HepG2 (cell line): ENCODE measurements around the gene C1QTNF9. TPM values are rescaled to one million over a fixed set of nuclear protein-coding genes. Genes with fewer than 3 reads are reported as not detected.
A peak's percentile ranks its signal among the peaks of the same experiment; 100 is the strongest.

Experiments
- ATAC-seq: fragments of 200-7000 bp; cut with Tn5 transposase; 3 replicates; pipeline ENCODE4 v1.9.1; 2020; ENCODE audit warnings: mild to moderate bottlenecking, moderate library complexity
- BruUV-seq: library from RNA; stranded (reverse); fragments of 400-500 nt; replicated peaks from 2 replicates; lab custom pipeline; 2021; lab: Mats Ljungman, UMichigan
- CTCF ChIA-PET: fragments of 300-600 bp; formaldehyde crosslinking; extraction: SDS; loops from one replicate; lab custom pipeline; 2021; ENCODE audit warnings: low total read pairs, inconsistent platforms, low intra/inter-chr PET ratio; lab: Yijun Ruan, JAX
- POLR2A ChIA-PET: fragments of 350-600 bp; sonication (Branson Sonifier 250); formaldehyde crosslinking; loops from one replicate; lab custom pipeline; 2020; ENCODE audit warnings: antibody characterized with exemption, inconsistent platforms; lab: Yijun Ruan, JAX
- DNase-seq: peaks from one replicate; pipeline ENCODE4 v3.0.0-alpha.2; 2015; ENCODE audit warnings: low spot score
- FAIRE-seq: peaks from 3 replicates; lab custom pipeline; 2011; peaks lifted over from hg19 to GRCh38; lab: Jason Lieb, UNC
- H2AFZ ChIP-seq: one replicate; pipeline ENCODE4 v1.6.1; 2011; ENCODE audit warnings: low read length, inconsistent platforms
- H3K27ac ChIP-seq: fragments of 300-600 bp; 3 replicates; pipeline ENCODE4 v1.8.0; 2011; ENCODE audit warnings: mixed run types, mild to moderate bottlenecking, mixed read lengths, low read length, inconsistent platforms; ENCODE audit not compliant: insufficient read depth; ENCODE audit errors: extremely low read length
- H3K27me3 ChIP-seq, 2 experiments: fragments of 200-600 bp in 1 of 2; 2 replicates in 1 of 2; 3 replicates in 1 of 2; pipeline versions ENCODE4 v1.6.0 to v1.8.0; 2011; ENCODE audit warnings: low read length in 2 of 2, mild to moderate bottlenecking in 2 of 2, moderate library complexity in 2 of 2, inconsistent platforms in 1 of 2; ENCODE audit not compliant: insufficient read depth in 2 of 2, control insufficient read depth in 1 of 2
- H3K36me3 ChIP-seq, 2 experiments: fragments of 200-600 bp in 1 of 2; replicated peaks in 1 of 2; 2 replicates in 1 of 2; 3 replicates in 1 of 2; pipeline versions ENCODE4 v1.5.1 to v1.8.0; 2011; ENCODE audit warnings: low read length in 2 of 2, inconsistent platforms in 1 of 2; ENCODE audit not compliant: insufficient read depth in 2 of 2, control insufficient read depth in 1 of 2
- H3K4me1 ChIP-seq: 2 replicates; pipeline ENCODE4 v1.5.1; 2012; ENCODE audit warnings: low read length, inconsistent platforms; ENCODE audit not compliant: insufficient read depth
- H3K4me2 ChIP-seq: 2 replicates; pipeline ENCODE4 v1.6.0; 2011; ENCODE audit warnings: low read depth, low read length, inconsistent platforms
- H3K4me3 ChIP-seq, 3 experiments: fragments of 200-600 bp in 1 of 3; sonication (generic), shearing (Covaris generic) in 1 of 3; replicated peaks in 1 of 3; 2 replicates each; pipeline ENCODE4 v1.5.1; 2011 to 2016; ENCODE audit warnings: low read length in 3 of 3, inconsistent platforms in 2 of 3, low read depth in 2 of 3, mild to moderate bottlenecking in 2 of 3, control low read depth in 1 of 3, mixed read lengths in 1 of 3; ENCODE audit not compliant: insufficient read depth in 1 of 3
- H3K79me2 ChIP-seq: one replicate; pipeline ENCODE4 v1.6.1; 2011; ENCODE audit warnings: low read length, inconsistent platforms; ENCODE audit not compliant: insufficient read depth
- H3K9ac ChIP-seq: 2 replicates; pipeline ENCODE4 v1.6.0; 2011; ENCODE audit warnings: mild to moderate bottlenecking, low read depth, low read length, inconsistent platforms; ENCODE audit not compliant: insufficient read depth
- H3K9me3 ChIP-seq: 2 replicates; pipeline ENCODE4 v1.5.1; 2012; ENCODE audit warnings: mild to moderate bottlenecking, low read length
- H4K20me1 ChIP-seq: 2 replicates; pipeline ENCODE4 v1.6.0; 2011; ENCODE audit warnings: inconsistent platforms, mild to moderate bottlenecking, low read length, moderate library complexity; ENCODE audit not compliant: insufficient read depth
- EZH2 ChIP-seq: conservative IDR thresholded peaks from 2 replicates; pipeline ENCODE4 v1.6.1; 2012; ENCODE audit warnings: mild to moderate bottlenecking, low read depth, low read length, moderate library complexity
- JUNB ChIP-seq: sonication (generic); formaldehyde crosslinking; IDR thresholded peaks from 2 replicates; pipeline ENCODE4 v1.8.0; 2022; ENCODE audit warnings: missing genetic modification reagents, mild to moderate bottlenecking, borderline replicate concordance
- MAFK ChIP-seq, 2 experiments: IDR thresholded peaks in 1 of 2; conservative IDR thresholded peaks in 1 of 2; 2 replicates each; pipeline ENCODE4 v1.6.1; 2011; ENCODE audit warnings: improper control_type of control experiment in 2 of 2, low read length in 2 of 2
- POLR2G ChIP-seq: fragments of 200-400 bp; formaldehyde crosslinking; IDR thresholded peaks from 2 replicates; pipeline ENCODE4 v1.6.1; 2018; ENCODE audit warnings: mild to moderate bottlenecking, low read depth, low read length, moderate library complexity
- ZFP62 ChIP-seq: sonication (generic); formaldehyde crosslinking; IDR thresholded peaks from 2 replicates; pipeline ENCODE4 v1.4.0; 2020; ENCODE audit warnings: missing genetic modification reagents
- ZNF703 ChIP-seq: sonication (generic); formaldehyde crosslinking; IDR thresholded peaks from 2 replicates; pipeline ENCODE4 v1.5.1; 2020; ENCODE audit warnings: missing genetic modification reagents, mild to moderate bottlenecking, moderate library complexity, borderline replicate concordance
- WGBS: methylation state at CpG from one replicate; pipeline ENCODE4 v1.1.6; 2017; ENCODE audit warnings: low lambda C conversion rate; 5-methylcytosine and 5-hydroxymethylcytosine counted together
- in situ Hi-C: cut with HindIII; loops from 2 replicates; pipeline ENCODE4 v1.10.0; 2017; ENCODE audit warnings: low pct_unique_long_range_greater_than_20kb; ENCODE audit not compliant: extremely low pct_ligation_motif_present
- intact Hi-C: fragments of 100-400 bp; cut with micrococcal nuclease; formaldehyde crosslinking; loops from one replicate; pipeline ENCODE4 v1.10.0; 2022; ENCODE audit not compliant: unreplicated experiment
- polyA plus RNA-seq, 8 experiments: library from polyadenylated mRNA; depleted of rRNA in 3 of 8; stranded (reverse) in 7 of 8; unstranded in 1 of 8; fragments of >200 nt; fragmentation: Illumina TruSeq in 4 of 8; extraction: Trizol in 4 of 8; gene quantifications; 2 replicates each; pipeline versions ENCODE4 v1.2.1 to v1.2.3, GENCODE V29; 2011 to 2016; ENCODE audit warnings: low read depth in 4 of 8, missing spikeins in 1 of 8, mixed read lengths in 1 of 8; ENCODE audit not compliant: insufficient read depth in 1 of 8
- total RNA-seq, 5 experiments: library from RNA; depleted of rRNA; stranded (reverse); fragments of >200 nt; fragmentation: Illumina TruSeq; extraction: Trizol; gene quantifications; 2 replicates each; pipeline ENCODE4 v1.2.3, GENCODE V29; 2016; ENCODE audit warnings: low read depth in 1 of 5
- TF ChIP-seq, protein P1 (sequence below): sonication (generic); formaldehyde crosslinking; IDR thresholded peaks from 2 replicates; pipeline ENCODE4 v1.4.0; 2020; ENCODE audit warnings: missing genetic modification reagents
- TF ChIP-seq, protein P2 (sequence below): IDR thresholded peaks from 2 replicates; pipeline ENCODE4 v1.6.1; 2016; ENCODE audit warnings: low read depth, borderline replicate concordance
- TF ChIP-seq, protein P3 (sequence below): sonication (generic); formaldehyde crosslinking; IDR thresholded peaks from 2 replicates; pipeline ENCODE4 v1.5.0; 2020; ENCODE audit warnings: missing genetic modification reagents, mild to moderate bottlenecking, borderline replicate concordance
- TF ChIP-seq, protein P4 (sequence below): sonication (generic); formaldehyde crosslinking; IDR thresholded peaks from 2 replicates; pipeline ENCODE4 v1.5.0; 2020; ENCODE audit warnings: missing genetic modification reagents, mild to moderate bottlenecking, borderline replicate concordance

C1QTNF9 gene
- total and polyA plus RNA-seq, 2 of the 13 experiments (the other 11 are each of a cell fraction or from before 2014, with no cell fraction given): not detected

DNA sequence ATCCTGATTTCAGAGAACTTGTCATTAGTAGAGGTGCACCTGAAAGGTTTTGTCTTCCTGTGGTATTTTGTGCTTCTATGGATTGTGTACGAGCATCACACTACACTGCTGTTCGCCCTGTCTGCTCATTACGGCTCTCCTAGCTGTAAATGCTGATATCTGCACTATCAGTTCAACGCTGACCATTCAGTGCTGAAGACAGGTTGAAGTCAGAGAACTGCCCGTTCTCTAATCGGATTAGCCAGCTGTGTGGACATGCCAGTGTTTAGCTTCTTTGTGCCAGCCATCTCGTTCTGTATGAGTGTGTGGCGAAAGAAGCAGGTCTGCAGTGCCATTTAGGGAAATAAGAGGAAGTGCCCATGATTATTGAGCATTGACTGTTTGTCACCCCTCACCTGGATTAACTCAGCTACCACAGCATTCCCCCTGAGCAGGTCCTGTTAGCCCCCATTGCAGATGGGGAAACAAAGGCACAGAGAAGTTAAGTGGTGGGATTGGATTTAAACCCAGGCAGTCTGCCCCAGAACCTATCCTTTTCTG is 21.6 kb upstream of the C1QTNF9 start:
- Histone ChIP-seq H3K79me2 (no peaks in the 10 kb centered on the region), H4K20me1 (0 out of 2 replicates have a peak, but pooled peaks cover 1% of the 10 kb centered on the region), H3K4me1 (no peaks in the 10 kb centered on the region), H3K9me3 (no peaks in the 10 kb centered on the region), H3K4me3 (no peak overlapping the region), H3K9ac (no peak overlapping the region), H2AFZ (no peak overlapping the region), H3K27me3 (no peaks in the 10 kb centered on the region), H3K4me2 (no peak overlapping the region), H3K27ac (no peak overlapping the region), H3K36me3 (peaks cover 31 to 72% of the 10 kb centered on the region in 2 experiments)
- CTCF ChIA-PET: no interaction called here
- POLR2A ChIA-PET: no interaction called here
- WGBS: 96% methylated on average over 8 of the region's 8 CpGs
- DNase-seq (no peak), FAIRE-seq (no peak), ATAC-seq (no peak)
- no TSS peak for BruUV-seq
- TF ChIP-seq, protein P1, sequence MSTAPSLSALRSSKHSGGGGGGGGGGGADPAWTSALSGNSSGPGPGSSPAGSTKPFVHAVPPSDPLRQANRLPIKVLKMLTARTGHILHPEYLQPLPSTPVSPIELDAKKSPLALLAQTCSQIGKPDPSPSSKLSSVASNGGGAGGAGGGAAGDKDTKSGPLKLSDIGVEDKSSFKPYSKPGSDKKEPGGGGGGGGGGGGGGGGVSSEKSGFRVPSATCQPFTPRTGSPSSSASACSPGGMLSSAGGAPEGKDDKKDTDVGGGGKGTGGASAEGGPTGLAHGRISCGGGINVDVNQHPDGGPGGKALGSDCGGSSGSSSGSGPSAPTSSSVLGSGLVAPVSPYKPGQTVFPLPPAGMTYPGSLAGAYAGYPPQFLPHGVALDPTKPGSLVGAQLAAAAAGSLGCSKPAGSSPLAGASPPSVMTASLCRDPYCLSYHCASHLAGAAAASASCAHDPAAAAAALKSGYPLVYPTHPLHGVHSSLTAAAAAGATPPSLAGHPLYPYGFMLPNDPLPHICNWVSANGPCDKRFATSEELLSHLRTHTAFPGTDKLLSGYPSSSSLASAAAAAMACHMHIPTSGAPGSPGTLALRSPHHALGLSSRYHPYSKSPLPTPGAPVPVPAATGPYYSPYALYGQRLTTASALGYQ (CRISPR knock-in tag): no peak
- 0 out of 4 replicates have a peak, but pooled peaks of 1 of the 2 experiments have one; percentile 7 for TF ChIP-seq MAFK (conservative IDR thresholded peaks at IDR 0.05 in 1 of 2, IDR thresholded peaks at IDR 0.05 in 1 of 2; ENCODE audit: low read length in 2 of 2)
- in situ Hi-C loops (no loop called here), intact Hi-C loops (no loop called here)

DNA sequence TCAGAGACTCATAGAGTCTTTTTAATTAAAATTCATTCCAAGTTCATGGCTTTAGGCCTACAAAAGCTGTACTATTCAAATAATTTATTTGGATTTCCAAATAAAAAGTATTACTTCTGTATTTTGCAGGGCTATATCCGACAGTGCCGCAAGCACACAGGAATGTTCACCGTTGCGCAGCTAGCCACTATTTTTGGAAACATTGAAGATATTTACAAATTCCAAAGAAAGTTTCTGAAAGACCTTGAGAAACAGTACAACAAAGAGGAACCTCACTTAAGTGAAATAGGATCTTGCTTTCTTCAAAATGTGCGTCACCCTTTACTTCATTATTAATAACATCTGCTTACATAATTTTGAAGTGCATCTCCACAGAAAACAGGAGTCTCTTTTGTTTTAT is 20.5 kb upstream of the C1QTNF9 start:
- intact Hi-C loops (no loop called here), in situ Hi-C loops (no loop called here)
- WGBS: 98% methylated on average over 5 of the region's 5 CpGs
- FAIRE-seq: no peak
- CTCF ChIA-PET: no interaction called here
- H3K27ac ChIP-seq: no peak overlapping the region
- H3K9me3 ChIP-seq: no peaks in the 10 kb centered on the region
- no peak for ATAC-seq
- no peak for DNase-seq
- peaks cover 28 to 81% of the 10 kb centered on the region in 2 experiments for H3K36me3 ChIP-seq
- H3K9ac ChIP-seq: no peak overlapping the region
- no peak overlapping the region for H3K4me2 ChIP-seq
- H3K4me3 ChIP-seq: no peak overlapping the region
- no peak overlapping the region for H2AFZ ChIP-seq
- H4K20me1 ChIP-seq: no peaks in the 10 kb centered on the region
- H3K79me2 ChIP-seq: no peaks in the 10 kb centered on the region
- H3K4me1 ChIP-seq: no peaks in the 10 kb centered on the region
- H3K27me3 ChIP-seq: no peaks in the 10 kb centered on the region
- no TSS peak for BruUV-seq
- POLR2A ChIA-PET: no interaction called here
- TF ChIP-seq POLR2G (no peak), EZH2 (no peak), JUNB (CRISPR knock-in tag) (no peak), ZFP62 (CRISPR knock-in tag) (no peak), ZNF703 (CRISPR knock-in tag) (no peak)
- TF ChIP-seq, protein P2, sequence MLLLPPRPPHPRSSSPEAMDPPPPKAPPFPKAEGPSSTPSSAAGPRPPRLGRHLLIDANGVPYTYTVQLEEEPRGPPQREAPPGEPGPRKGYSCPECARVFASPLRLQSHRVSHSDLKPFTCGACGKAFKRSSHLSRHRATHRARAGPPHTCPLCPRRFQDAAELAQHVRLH (CRISPR knock-in tag): no peak
- TF ChIP-seq, protein P3, sequence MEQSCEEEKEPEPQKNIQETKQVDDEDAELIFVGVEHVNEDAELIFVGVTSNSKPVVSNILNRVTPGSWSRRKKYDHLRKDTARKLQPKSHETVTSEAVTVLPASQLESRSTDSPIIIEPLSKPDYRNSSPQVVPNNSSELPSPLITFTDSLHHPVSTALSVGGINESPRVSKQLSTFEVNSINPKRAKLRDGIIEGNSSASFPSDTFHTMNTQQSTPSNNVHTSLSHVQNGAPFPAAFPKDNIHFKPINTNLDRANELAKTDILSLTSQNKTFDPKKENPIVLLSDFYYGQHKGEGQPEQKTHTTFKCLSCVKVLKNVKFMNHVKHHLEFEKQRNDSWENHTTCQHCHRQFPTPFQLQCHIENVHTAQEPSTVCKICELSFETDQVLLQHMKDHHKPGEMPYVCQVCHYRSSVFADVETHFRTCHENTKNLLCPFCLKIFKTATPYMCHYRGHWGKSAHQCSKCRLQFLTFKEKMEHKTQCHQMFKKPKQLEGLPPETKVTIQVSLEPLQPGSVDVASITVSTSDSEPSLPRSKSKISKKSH (CRISPR knock-in tag): no peak
- TF ChIP-seq, protein P4, sequence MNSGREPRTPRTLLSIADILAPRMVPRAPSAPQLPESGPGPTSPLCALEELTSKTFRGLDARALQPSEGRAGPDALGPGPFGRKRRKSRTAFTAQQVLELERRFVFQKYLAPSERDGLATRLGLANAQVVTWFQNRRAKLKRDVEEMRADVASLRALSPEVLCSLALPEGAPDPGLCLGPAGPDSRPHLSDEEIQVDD (CRISPR knock-in tag): no peak
